Psoas muscle (tissue), 8 donors: ENCODE measurements around the gene LPAR1. TPM values are rescaled to one million over a fixed set of nuclear protein-coding genes. Genes with fewer than 3 reads are reported as not detected.

ENCODE experiments used
- ATAC-seq, 4 donors: fragments of 200-7000 bp; cut with Tn5 transposase; one replicate each; pipeline ENCODE4 v1.9.1; 2020; ENCODE audit warnings: moderate library complexity in 3 of 4, mild to moderate bottlenecking in 2 of 4
- DNase-seq, 2 donors: peaks; one replicate each; pipeline ENCODE4 v3.0.0-alpha.2; 2020
- H3K27ac ChIP-seq: fragments of 200-600 bp; one replicate; pipeline ENCODE4 v1.8.0; 2022
- H3K27me3 ChIP-seq, 3 donors: fragments of 200-600 bp in 1 of 3; one replicate each; pipeline versions ENCODE4 v1.6.1 to v1.8.0; 2013 to 2022; ENCODE audit warnings: low read length in 2 of 3, mild to moderate bottlenecking in 2 of 3, moderate library complexity in 1 of 3; ENCODE audit not compliant: insufficient read depth in 3 of 3
- H3K36me3 ChIP-seq, 2 donors: fragments of 200-600 bp in 1 of 2; one replicate each; pipeline versions ENCODE4 v1.6.1 to v1.8.0; 2013 to 2022; ENCODE audit warnings: low read depth in 1 of 2, mild to moderate bottlenecking in 1 of 2, moderate library complexity in 1 of 2; ENCODE audit not compliant: insufficient read depth in 1 of 2
- H3K4me1 ChIP-seq: fragments of 200-600 bp; one replicate; pipeline ENCODE4 v1.8.0; 2022
- H3K4me3 ChIP-seq: fragments of 200-600 bp; one replicate; pipeline ENCODE4 v1.8.0; 2022; ENCODE audit warnings: mild to moderate bottlenecking
- H3K9me3 ChIP-seq: fragments of 200-600 bp; one replicate; pipeline ENCODE4 v1.8.0; 2022
- WGBS, 3 donors: extraction: QIAGEN DNeasy Blood & Tissue Kit; methylation state at CpG; one replicate each; pipeline versions ENCODE4 v1.1.6 to v1.1.7; 2013; 5-methylcytosine and 5-hydroxymethylcytosine counted together
- intact Hi-C, 2 donors: fragments of 100-400 bp; cut with DNase I; formaldehyde crosslinking; loops; one replicate each; pipeline versions ENCODE4 v1.11.0 to v1.14.2; 2022
- polyA plus RNA-seq, 3 donors: library from polyadenylated mRNA; stranded (reverse); fragments of 200-250 nt; gene quantifications; one replicate each; pipeline ENCODE4 v1.2.3, GENCODE V29; 2013
- total RNA-seq, 4 donors: library from RNA; stranded (reverse); fragmentation: NEBNext Ultra II Directional in 2 of 4; extraction: Animal tissue kit (Norgen Biotek cat#: 25700) in 2 of 4; gene quantifications; one replicate each; pipeline versions ENCODE4 v1.2.1 to v1.2.4, GENCODE V29; 2021 to 2023
- TF ChIP-seq, protein P1 (sequence below): fragments of 200-600 bp; IDR thresholded peaks from one replicate; pipeline ENCODE4 v1.8.0; 2022; ENCODE audit warnings: antibody characterized with exemption
- donor health status: healthy with polysubstance abuse.
- donor health status: DM: no; HTN: no; CAD: no; lungs with moderate emphysema.
- donor health status: Bipolar disorder and iron deficiency.
- donor health status: healthy.
- donor health status: DM: yes; HTN: yes; CAD: no.
- donor health status: DM: no; HTN: no; CAD: no.
- donor health status: DM: no; HTN: no; CAD: no.
- donor health status: DM: yes; HTN: yes; CAD: no.

LPAR1 gene
- total and polyA plus RNA-seq, 7 donors = 2.5 to 7.7 (median 4.7) TPM

DNA sequence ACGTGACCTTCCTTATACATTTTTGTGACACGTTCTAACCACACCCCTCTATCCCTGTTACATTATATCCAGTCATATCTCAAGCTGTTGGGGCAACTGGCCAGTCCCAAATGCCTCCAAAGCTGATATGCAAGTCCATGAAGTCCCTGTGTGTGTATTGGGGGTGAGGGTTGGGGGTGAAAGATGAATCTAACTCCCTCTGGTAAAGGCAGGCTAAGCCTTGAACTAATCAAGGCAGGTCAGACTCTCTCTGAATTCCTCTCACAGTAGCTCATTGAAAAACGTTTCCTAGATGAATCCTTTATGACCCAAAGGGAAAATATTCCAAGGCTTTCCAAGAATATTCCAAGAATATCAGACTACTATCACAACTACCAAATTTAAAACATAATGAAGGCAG is 195.3 kb downstream of the LPAR1 start:
- no peak for ATAC-seq
- 53 to 63% (median 59%) methylated on average over 3 of the region's 3 CpGs for WGBS, 3 donors
- intact Hi-C loops = no loop called here
- Histone ChIP-seq H3K9me3 (no peaks in the 10 kb centered on the region), H3K4me3 (no peak overlapping the region), H3K36me3 (no peaks in the 10 kb centered on the region), H3K4me1 (no peaks in the 10 kb centered on the region), H3K27me3 (no peaks in the 10 kb centered on the region), H3K27ac (no peak overlapping the region)
- no peak for DNase-seq
- TF ChIP-seq, protein P1, sequence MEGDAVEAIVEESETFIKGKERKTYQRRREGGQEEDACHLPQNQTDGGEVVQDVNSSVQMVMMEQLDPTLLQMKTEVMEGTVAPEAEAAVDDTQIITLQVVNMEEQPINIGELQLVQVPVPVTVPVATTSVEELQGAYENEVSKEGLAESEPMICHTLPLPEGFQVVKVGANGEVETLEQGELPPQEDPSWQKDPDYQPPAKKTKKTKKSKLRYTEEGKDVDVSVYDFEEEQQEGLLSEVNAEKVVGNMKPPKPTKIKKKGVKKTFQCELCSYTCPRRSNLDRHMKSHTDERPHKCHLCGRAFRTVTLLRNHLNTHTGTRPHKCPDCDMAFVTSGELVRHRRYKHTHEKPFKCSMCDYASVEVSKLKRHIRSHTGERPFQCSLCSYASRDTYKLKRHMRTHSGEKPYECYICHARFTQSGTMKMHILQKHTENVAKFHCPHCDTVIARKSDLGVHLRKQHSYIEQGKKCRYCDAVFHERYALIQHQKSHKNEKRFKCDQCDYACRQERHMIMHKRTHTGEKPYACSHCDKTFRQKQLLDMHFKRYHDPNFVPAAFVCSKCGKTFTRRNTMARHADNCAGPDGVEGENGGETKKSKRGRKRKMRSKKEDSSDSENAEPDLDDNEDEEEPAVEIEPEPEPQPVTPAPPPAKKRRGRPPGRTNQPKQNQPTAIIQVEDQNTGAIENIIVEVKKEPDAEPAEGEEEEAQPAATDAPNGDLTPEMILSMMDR = no peak

DNA sequence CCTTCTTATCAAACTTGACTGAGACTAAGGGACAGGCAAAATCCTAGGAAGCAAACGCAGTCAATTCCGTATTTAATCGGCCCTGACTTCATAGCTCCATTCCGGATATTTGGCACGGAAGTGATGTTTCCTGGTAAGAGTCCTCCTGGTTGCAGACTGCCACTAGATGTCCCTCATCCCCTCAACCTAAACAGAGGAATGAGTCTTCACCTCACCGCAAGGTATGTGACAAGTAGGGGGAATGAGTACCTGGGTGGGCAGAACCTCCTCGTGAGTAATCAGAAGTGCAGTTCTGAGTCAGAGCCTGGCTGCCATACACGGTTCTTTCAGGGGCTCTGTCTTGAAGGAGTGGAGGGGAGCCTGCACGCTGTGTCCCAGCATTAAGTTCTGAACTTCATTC is 196.1 kb downstream of the LPAR1 start:
- no peaks in the 10 kb centered on the region for H3K27me3 ChIP-seq
- H3K9me3 ChIP-seq = no peaks in the 10 kb centered on the region
- 80 to 84% (median 82%) methylated on average over 9 of the region's 9 CpGs for WGBS, 3 donors
- ATAC-seq (no peak), DNase-seq (no peak)
- intact Hi-C loops = no loop called here
- no peaks in the 10 kb centered on the region for H3K4me1 ChIP-seq
- TF ChIP-seq, protein P1 = no peak
- no peak overlapping the region for H3K4me3 ChIP-seq
- H3K27ac ChIP-seq = no peak overlapping the region
- no peaks in the 10 kb centered on the region for H3K36me3 ChIP-seq

DNA sequence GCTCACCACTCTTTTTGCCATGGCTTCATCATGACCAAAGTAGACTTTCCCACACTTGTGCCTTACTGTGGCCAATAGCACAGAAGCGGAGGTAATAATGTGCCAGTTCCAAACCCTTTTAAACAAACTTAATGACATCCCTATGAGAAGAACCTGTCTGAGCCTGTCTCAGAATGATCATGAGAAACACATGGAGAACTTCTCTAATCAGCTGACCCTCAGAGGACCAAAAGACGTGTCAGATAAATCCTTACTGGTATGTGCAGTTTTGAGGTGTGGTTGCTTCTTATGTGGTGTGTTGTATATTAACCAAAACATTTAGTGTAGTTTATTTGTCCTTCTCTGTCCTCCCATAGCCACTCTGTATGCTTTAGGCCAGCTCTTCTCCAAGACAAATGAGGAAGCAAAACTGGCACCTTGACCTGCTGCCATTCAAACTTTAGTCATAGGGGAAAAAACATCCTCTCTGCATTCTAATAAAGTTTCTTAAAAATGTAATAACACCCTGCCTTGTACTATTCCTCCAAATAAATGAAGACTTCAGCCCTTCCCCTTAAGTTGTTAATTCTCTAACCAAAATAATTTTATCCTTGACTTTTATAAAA is 200.8 kb downstream of the LPAR1 start:
- TF ChIP-seq, protein P1 = no peak
- no peaks in the 10 kb centered on the region for H3K36me3 ChIP-seq
- no peaks in the 10 kb centered on the region for H3K27me3 ChIP-seq
- no peak overlapping the region for H3K4me3 ChIP-seq
- H3K27ac ChIP-seq = no peak overlapping the region
- H3K9me3 ChIP-seq = no peaks in the 10 kb centered on the region
- H3K4me1 ChIP-seq = no peaks in the 10 kb centered on the region
- intact Hi-C loops = no loop called here
- DNase-seq (no peak), ATAC-seq (no peak)
- WGBS, 3 donors = 90 to 96% (median 94%) methylated on average over 2 of the region's 2 CpGs

DNA sequence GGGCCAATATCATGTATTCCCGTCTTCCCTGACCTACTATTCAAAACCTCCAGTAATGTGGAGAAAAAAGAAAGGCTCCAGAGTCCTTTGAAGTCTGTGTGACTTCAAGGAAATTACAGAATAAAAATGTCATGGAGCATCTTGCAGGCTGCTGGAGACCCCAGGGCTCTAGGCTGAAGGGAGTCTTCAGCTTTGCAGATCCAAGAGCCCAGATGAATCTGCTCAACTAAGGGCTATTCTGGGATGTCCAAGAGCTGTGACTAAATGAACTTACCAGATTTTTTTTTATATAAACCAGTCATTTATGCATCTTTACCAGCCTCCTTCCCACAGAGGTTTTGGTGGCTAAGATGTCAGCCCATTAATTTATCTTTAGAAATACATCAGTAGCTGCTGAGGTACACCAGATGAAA is 202.4 kb downstream of the LPAR1 start:
- Histone ChIP-seq H3K27ac (no peak overlapping the region), H3K4me1 (no peaks in the 10 kb centered on the region), H3K4me3 (no peak overlapping the region), H3K9me3 (no peaks in the 10 kb centered on the region), H3K36me3 (no peaks in the 10 kb centered on the region), H3K27me3 (no peaks in the 10 kb centered on the region)
- 81 to 89% (median 82%) methylated on average over 1 of the region's 1 CpG for WGBS, 3 donors
- TF ChIP-seq, protein P1 = no peak
- DNase-seq (no peak), ATAC-seq (no peak)
- intact Hi-C loops = no loop called here

DNA sequence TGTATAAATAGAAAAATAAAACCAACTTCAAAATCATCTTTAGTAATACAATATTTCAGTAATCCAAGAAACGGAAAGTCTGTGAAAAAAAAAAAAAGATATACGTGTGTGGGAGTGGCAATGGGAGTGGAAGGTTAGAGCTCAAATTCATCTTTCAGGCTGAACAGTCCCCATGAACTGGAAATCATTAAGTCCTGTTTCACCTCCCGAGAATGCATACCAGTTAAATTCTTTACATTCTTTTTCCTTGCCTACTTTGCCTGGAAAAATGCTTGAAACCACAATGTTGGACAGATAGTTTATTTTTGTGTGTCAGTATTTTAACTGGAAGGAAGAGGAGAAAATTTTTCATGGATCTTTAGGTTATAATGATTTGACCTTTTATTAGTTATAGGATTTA is 202.9 kb downstream of the LPAR1 start:
- no peak for ATAC-seq
- intact Hi-C loops = no loop called here
- WGBS, 3 donors = 53 to 63% (median 60%) methylated on average over 3 of the region's 3 CpGs
- Histone ChIP-seq H3K9me3 (no peaks in the 10 kb centered on the region), H3K27ac (no peak overlapping the region), H3K27me3 (no peaks in the 10 kb centered on the region), H3K4me1 (no peaks in the 10 kb centered on the region), H3K36me3 (no peaks in the 10 kb centered on the region), H3K4me3 (no peak overlapping the region)
- no peak for DNase-seq
- TF ChIP-seq, protein P1 = no peak
